ENCODE data around the gene HSD17B14.
A peak's percentile ranks its signal among the peaks of the same experiment; 100 is the strongest.
"Not testable (repeated sequence)": the region's sequence is repeated elsewhere in the genome, so short reads cannot be mapped to it uniquely, and the experiment has no call there.

HSD17B14 gene

GRCh38 chr19:48836089-48837017 lies at the start of gene HSD17B14:
Gene HSD17B14, minus strand, starts transcription at chr19:48836491. Its CDS starts 80 bp downstream, at chr19:48836411.
- DNase-seq, result no peak

- no peak for DNase-seq
These were observed 47.4 kb upstream of the HSD17B14 start for GRCh38 chr19:48883726-48884125.

- DNase-seq, result no peak
These were observed 45.7 kb upstream of the HSD17B14 start for GRCh38 chr19:48881741-48882657.

- not testable (repeated sequence) for DNase-seq
These were observed 43.4 kb upstream of the HSD17B14 start for GRCh38 chr19:48879696-48880095.

GRCh38 chr19:48879025-48879637 lies 42.8 kb upstream of the HSD17B14 start:
- DNase-seq, result no peak

GRCh38 chr19:48878196-48879024 lies 42.1 kb upstream of the HSD17B14 start:
- no peak for DNase-seq

- DNase-seq, result no peak
These were observed 41.5 kb upstream of the HSD17B14 start for GRCh38 chr19:48877855-48878195.

- DNase-seq, result not testable (repeated sequence)
These were observed 40.0 kb upstream of the HSD17B14 start for GRCh38 chr19:48876043-48876981.

- DNase-seq, result no peak
These were observed 38.2 kb upstream of the HSD17B14 start for GRCh38 chr19:48874303-48875135.

GRCh38 chr19:48873476-48874302 lies 37.4 kb upstream of the HSD17B14 start:
- DNase-seq, result no peak

GRCh38 chr19:48872884-48873475 lies 36.7 kb upstream of the HSD17B14 start:
- peak; percentile 27 for DNase-seq

- DNase-seq, result peak; percentile 93
These were observed 36.0 kb upstream of the HSD17B14 start, which contains the start of gene PPP1R15A for GRCh38 chr19:48872182-48872883. Gene PPP1R15A, plus strand, starts transcription at chr19:48872421. Its CDS starts 813 bp downstream, at chr19:48873234.

- not testable (repeated sequence) for DNase-seq
These were observed 35.3 kb upstream of the HSD17B14 start for GRCh38 chr19:48871471-48872181.

- DNase-seq, result no peak
These were observed 33.8 kb upstream of the HSD17B14 start for GRCh38 chr19:48870048-48870447.

GRCh38 chr19:48868114-48868886 lies 32.0 kb upstream of the HSD17B14 start, which contains the start of gene PLEKHA4:
Gene PLEKHA4, minus strand, starts transcription at chr19:48868617. Its CDS starts 997 bp downstream, at chr19:48867620.
- DNase-seq, result no peak

- DNase-seq, result no peak
These were observed 31.4 kb upstream of the HSD17B14 start for GRCh38 chr19:48867746-48868113.
